ENCODE results near the gene PABPN1L.

- TF ChIP-seq CTCF (IDR thresholded peaks at IDR 0.05; ENCODE audit: extremely low read depth in 1 of 2, insufficient read depth in 1 of 2, low read depth in 1 of 2, low read length in 2 of 2) (no peak), FOS (IDR thresholded peaks at IDR 0.05; ENCODE audit: borderline replicate concordance, insufficient read depth, low read length) (no peak), POLR2A (IDR thresholded peaks at IDR 0.05; ENCODE audit: low read depth, low read length) (no peak), MAX (IDR thresholded peaks at IDR 0.05; ENCODE audit: insufficient read depth, insufficient read length) (no peak), EZH2 (IDR thresholded peaks at IDR 0.05; ENCODE audit: borderline replicate concordance, low read depth, low read length, severe bottlenecking) (no peak), POLR2AphosphoS5 (IDR thresholded peaks at IDR 0.05; ENCODE audit: insufficient read depth, low read depth, low read length) (no peak), MYC (IDR thresholded peaks at IDR 0.05; ENCODE audit: low read depth, low read length) (no peak), JUN (IDR thresholded peaks at IDR 0.05; ENCODE audit: borderline replicate concordance, insufficient read depth, insufficient read length, low read depth) (no peak)
Measured at GRCh38 chr16:88910284-88911135, 44.0 kb upstream of the PABPN1L start.

All from endothelial cell of umbilical vein (primary cell).